GM19467 (cell line): ENCODE data around the gene VWA1.
A peak's percentile ranks its signal among the peaks of the same experiment; 100 is the strongest.
"Not testable (repeated sequence)": the region's sequence is repeated elsewhere in the genome, so short reads cannot be mapped to it uniquely, and the experiment has no call there.

Experiments used
- ATAC-seq: cut with Tn5 transposase; IDR thresholded peaks from one replicate; pipeline ENCODE4 v1.9.1; 2021; ENCODE audit warnings: mild to moderate bottlenecking, moderate library complexity; ENCODE audit not compliant: unreplicated experiment

The VWA1 gene

DNA sequence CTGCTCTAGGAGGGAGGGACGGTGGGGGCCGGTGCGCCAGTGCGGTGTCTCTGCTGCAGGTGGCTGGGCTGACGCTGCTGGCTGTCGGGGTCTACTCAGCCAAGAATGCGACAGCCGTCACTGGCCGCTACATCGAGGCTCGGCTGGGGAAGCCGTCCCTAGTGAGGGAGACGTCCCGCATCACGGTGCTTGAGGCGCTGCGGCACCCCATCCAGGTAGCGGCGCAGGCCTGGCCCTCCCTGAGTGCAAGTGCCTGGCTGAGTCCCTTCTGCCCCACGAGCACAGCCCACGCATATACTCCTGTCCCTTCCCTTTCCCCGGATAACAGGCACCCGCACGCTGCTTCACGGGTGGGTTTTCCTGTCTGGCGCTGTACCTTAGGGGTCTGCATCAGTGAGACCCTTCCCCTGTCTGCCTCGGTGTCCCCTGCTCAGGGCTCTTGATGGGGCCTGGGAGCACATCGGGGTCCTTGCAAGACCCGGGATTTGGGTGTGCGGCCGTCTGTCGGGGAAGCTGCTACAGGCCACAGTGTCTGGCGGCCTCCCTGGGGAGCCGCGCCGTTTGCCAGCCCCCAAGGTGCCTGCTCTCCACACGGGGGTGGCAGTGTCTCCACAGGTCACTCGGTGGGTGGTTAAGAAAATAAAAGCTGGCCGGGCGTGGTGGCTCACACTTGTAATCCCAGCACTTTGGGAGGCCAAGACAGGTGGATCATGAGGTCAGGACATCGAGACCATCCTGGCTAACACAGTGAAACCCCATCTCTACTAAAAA is 19.0 kb downstream of the VWA1 start:
- not testable (repeated sequence) for ATAC-seq

DNA sequence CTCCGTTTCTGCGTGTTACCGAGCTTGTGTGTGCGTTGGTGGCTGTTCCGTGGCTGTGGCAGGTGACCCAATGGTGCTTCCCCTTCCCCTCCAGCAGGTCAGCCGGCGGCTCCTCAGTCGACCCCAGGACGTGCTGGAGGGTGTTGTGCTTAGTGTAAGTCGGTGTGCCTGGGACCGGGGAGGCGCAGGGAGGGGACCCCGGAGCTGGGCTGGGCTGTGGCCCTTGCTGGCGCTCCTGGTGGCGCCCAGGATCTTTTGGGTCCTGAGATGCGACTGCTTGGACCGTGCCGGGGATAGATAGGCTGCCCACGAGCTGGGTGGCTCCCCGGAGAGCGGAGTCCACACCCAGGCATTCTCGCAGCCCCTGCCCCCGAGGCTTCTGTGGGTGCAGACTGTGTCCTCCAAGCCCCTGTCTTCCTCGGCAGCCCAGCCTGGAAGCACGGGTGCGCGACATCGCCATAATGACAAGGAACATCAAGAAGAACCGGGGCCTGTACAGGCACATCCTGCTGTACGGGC is 19.9 kb downstream of the VWA1 start:
- no peak for ATAC-seq

DNA sequence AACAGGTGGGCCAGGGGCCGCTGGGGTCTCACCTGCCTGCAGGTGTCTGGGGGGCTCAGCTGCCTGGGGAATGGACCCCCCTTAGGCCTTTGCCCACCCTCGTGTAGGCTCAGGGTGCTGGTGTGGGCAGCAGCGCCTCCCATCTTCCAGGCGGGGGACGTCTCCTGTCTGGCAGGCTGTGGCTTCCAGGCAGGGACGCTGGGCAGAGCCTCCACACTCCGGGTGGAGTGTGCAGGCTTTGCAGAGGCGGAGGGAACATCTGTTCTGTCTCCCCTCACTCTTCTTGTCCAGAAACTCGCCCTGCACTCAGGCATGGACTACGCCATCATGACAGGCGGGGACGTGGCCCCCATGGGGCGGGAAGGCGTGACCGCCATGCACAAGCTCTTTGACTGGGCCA is 20.4 kb downstream of the VWA1 start:
- not testable (repeated sequence) for ATAC-seq

DNA sequence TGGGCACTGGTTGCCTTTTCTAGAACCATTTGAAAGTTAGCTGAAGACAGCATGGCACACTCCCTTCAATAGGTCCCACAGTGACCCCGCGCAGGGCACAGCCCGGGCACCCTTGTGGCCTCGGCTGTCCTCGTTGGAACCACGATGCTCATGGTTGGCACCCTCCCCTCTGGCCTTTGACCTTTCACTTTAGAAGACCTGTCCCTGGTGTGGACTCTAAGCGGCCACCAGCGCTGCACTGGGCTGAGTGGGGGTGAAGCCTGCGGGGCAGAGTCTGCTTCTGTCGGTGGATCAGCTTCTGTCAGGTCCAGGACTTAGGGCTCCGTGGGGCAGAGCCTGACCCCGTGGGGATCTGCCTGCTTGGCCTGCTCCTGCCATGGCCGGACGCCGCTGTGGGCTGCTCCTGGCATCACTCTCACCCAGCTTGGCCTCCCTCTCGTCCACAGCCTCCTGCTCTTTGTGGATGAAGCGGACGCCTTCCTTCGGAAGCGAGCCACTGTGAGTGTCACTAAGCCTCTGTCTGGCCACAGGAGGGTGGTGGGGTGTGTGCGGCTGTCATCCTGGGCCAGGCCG is 21.3 kb downstream of the VWA1 start:
- not testable (repeated sequence) for ATAC-seq

DNA sequence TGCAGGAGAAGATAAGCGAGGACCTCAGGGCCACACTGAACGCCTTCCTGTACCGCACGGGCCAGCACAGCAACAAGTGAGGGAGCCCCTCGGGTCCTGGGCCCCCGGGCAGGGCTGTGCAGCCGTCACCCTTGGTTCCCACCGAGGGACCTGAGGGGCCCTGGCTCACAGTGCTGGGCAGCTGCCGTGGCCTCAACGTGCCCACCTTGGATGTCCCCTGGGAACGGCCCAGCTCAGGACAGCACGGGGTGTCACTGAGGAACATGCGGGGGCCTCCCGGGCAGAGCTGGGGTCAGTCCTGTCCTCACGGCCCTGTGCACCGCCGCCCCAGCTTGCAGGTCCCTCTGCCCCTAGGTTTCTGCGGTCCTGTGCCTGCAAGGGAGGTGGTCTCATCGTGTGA is 23.7 kb downstream of the VWA1 start:
- ATAC-seq: not testable (repeated sequence)

DNA sequence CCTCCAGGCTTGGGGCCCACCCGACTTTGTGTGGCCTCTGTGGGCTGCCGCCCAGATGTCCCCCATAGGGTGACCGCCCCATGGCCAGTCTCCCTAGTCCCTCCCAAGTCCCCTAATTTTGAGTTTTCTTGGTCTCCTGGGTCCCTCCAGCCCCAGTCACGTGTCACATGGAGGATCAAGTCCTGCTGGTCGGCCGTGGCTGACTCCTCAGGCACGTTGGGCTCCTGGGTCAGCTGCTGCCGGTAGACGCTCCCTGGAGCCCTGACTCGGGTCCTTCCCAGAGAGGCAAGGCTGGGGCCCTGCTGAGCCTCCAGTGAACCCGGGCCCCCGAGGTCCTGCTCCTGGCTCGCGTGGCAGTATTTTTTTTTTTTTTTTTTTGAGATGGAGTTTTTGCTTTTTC is 24.2 kb downstream of the VWA1 start:
- not testable (repeated sequence) for ATAC-seq

DNA sequence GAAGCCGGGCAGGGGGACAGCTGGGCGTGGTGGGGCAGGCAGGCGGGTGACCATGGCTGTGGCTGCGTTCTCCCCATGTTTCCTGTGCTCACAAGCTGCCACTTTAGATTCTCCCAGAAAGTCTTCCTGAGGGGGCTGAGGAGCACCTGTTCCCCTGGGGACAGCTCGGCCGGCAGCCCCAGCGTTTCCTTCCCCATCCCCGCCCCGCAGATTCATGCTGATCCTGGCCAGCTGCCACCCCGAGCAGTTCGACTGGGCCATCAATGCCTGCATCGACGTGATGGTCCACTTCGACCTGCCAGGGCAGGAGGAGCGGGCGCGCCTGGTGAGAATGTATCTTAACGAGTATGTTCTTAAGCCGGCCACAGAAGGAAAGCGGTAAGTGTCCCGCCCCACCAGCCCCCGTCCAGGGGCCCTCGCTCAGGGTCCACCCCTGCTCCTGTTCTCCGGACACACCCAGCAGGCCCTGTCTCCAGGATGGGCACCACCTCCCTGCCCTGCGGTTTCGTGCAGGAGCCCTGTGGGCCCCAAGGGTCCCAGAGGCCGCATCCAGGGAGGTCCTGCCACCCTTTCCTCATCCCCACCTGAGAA is 25.1 kb downstream of the VWA1 start:
- ATAC-seq: no peak

DNA sequence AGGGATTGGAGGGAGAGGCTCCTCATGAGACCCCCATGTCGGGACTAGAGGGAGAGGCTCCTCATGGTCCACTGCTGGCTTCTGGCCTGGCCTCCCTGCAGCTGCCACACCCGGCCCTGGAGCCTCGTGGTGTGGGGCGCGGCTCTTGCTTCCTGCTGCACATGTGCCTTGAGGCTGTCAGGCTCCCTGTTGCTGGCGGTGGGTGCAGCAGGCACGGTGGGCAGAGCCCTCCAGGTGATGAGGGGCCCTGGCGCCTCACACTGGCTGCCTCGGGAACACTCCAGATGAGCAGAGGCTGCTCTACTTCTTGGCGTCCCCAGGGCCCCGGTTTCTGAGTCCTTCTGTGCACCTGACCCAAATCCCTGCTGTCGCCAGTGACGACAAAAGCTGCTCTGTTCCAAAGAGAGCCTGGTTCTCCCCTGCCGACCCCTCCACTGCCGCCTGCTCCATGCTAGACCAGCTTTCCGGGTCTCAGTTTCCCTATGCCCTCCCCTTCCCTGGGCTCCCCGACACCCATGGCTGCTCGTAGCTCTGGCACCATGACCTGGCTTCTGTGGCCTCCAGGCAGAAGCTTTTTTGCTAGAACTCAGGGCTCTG is 26.3 kb downstream of the VWA1 start:
- no peak for ATAC-seq

DNA sequence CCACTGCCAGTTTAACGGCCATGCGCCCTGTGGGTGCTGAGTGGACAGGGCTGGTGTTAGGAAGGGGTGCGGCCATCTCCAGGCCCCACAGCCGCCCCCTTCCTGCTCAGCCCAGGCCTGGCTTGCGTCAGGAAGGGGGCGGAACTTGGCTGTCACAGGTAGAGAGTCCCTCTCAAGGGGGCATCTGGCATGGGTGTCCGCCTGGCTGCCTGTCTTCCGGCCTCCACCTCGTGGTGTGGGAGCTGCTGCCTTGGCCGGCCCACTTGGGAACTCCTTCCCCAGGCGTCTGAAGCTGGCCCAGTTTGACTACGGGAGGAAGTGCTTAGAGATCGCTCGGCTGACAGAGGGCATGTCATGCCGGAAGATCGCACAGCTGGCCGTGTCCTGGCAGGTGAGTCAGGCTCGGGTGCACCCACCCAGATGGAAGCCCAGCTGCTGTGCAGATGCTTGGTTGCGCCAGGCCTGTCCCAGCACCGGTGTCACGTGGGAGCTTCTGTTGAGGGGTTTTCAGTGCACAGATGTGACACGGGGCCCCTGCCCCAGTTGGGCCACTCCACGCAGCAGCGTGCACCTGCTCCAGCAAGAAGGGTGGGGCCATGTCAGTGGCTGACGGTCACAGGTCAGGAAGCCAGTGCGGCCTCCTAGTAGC is 27.0 kb downstream of the VWA1 start:
- ATAC-seq: no peak

DNA sequence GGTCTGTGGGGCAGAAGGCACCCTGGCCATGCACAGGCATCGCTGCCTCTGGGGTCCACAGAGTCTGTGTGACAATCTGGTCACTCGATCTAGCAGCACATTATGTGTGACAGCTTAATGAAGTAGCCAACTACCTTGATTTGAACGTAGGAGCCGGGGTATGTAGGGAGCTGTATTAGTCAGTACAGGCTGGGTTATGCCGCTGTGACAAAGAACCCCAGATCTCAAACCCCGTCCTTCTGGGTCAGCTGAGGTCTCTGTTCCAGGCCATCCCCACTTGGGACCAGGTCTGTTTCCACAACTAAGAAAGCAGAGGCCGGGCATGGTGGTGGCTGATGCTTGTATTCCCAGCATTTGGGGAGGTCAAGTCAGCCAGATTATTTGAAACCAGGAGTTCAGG is 27.8 kb downstream of the VWA1 start:
- ATAC-seq: no peak

DNA sequence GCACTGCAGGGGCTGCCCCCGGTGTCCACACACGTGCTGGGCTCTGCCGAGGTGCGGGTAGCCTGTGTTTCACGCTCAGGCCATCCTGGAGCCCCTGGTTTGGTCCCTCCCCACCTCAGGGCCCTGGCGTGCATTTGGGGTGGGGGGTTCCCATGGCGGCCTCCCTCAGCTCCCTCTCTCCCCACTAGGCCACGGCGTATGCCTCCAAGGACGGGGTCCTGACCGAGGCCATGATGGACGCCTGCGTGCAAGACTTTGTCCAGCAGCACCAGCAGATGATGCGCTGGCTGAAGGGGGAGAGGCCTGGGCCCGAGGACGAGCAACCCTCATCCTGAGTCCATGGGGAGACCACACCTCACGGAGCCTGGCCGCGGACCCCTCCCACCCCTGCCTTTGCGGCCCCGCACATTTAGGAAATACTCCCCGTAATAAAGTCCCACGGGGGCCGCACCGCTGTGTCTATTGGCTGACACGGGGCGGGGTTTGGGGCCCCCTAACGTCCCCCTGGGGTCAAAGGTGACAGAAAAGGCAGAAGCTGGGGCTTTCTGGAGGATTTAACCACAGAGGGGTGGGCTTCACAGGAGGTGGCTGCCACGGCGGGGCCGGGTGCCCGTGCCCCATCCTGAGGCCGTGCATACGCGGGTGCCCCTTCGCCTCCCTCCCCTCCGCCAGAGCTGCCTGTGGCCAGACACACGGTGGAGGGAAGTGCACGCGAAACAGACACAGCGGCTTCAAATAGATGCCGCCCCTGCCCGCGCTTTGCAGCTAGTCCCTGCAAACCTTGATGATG is 32.9 kb downstream of the VWA1 start:
- ATAC-seq: not testable (repeated sequence)

DNA sequence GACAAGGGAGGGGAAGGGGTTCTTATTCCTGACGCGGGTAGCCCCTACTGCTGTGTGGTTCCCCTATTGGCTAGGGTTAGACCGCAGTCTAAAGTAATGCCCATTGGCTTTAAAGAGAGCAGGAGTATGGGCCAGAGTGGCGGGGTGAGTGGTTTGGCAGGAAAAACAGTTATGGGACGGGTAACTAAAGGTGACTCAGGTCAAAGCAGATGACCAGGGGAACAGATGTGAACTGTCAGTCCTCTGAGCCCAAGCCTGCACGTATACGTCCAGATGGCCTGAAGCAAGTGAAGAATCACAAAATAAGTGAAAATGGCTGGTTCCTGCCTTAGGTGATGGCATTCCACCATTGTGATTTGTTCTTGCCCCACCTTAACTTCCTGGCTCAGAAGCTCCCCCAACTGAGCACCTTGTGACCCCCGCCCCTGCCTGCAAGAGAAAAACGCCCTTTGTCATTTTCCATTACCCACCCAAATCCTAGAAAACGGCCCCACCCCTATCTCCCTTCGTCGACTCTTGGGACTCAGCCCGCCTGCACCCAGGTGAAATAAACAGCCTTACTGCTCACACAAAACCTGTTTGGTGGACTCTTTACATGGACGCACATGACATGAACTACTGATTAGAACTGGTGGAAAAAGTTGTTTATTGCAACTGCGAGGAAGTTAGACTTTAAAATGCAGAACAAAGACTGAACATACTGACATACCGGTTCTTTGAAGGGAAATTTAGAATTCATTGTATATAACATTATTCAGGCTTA is 35.3 kb downstream of the VWA1 start:
- no peak for ATAC-seq

DNA sequence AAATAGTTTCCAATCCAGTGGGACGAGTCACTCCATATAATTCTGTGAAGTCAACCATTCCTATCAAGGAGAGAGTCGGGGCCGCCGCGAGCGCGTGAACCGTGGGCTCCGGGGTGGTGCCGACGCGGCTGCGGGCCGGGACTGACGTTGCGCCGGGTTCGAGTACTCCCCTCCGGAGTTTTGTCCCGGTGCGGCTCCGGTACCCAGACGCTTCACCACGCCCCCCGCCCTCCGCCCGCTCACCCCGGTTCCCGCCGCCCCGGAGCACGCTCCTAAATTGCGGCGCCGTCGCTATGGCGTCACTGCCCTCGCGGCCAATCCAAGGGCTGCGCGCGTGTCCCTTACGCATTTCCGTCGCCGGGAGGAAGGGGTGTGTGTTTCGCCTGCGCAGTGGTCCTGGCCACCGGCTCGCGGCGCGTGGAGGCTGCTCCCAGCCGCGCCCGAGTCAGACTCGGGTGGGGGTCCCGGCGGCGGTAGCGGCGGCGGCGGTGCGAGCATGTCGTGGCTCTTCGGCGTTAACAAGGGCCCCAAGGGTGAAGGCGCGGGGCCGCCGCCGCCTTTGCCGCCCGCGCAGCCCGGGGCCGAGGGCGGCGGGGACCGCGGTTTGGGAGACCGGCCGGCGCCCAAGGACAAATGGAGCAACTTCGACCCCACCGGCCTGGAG is 36.0 kb downstream of the VWA1 start, which contains the start of gene ATAD3B:
ATAD3B (plus strand) TSS at position 377 of the 664 bp plus-strand sequence; CDS start at position 497, 120 bp downstream.
- ATAC-seq: peak; percentile 76

DNA sequence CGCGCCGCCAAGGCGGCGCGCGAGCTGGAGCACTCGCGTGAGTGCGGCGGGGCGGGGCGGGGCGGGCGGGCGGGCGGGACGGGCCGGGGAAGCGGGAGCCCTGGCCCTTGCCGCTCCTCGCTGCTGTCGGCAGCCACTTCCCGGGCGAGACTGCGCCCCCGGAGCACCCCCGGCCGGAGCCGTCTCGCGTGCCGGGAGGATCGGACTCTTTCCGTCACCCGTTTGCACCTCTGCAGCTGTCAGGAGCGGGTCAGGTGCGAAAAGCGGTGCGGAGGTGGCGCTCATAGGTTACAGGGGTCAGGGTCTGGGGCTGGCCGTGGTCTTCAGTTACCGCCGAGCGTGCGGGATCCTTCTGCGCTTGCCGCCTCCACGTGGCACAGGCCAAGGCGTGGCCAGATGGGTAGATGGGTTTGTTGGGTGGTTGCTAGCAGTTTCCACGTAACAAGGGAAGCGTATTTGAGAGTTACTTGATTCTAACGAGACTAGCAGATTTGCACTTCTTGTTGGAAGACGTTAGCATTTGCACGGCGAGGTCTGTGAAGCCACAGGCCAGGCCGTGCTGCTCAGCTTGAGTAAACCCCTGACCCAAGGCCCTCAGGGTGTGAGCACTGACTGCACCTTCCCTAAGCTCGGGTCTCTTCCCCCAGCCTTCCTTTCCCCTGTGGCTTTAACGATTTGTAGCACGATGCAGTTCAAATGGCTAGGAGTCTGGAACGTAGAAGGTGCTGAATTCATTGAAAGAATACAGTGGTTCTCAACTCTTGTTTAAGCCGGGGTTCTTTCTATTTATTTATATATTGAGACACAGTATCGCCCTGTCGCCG is 36.8 kb downstream of the VWA1 start:
- ATAC-seq: not testable (repeated sequence)

DNA sequence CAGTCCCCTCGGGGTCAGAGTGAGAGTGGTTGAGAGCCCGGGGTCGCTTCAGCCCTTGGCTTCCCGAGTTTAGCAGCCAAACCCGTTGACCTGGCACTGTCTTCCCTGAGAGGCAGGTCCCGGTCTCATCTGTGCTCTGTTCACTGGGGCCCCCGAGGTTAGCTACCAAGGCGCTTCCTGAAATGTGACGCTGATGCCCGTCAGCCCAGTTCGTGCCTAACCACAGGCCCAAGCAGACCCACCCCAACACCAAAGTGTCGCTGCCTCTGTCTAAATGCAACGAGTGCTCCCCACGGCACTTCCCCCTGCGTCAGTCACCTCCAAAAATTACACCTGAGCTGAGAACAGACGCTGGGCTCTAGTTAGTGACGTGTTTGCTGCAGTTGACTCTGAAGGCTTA is 40.5 kb downstream of the VWA1 start:
- ATAC-seq: not testable (repeated sequence)

DNA sequence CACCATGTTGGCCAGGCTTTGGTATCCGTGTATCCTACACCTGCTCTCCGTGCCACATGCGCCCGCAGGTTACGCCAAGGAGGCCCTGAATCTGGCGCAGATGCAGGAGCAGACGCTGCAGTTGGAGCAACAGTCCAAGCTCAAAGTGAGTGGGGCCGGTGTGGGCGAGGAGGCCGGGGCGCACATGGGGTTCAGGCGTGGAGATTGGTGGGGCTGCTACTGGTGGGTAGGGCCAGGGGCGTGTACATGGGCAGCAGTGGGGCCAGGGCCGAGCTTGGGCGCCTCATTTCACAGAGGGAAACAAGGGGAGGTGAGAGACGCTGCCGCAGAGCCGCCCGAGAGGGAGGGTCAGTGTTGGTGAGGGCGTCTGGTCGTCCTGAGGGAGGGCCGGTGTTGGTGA is 41.7 kb downstream of the VWA1 start:
- no peak for ATAC-seq

DNA sequence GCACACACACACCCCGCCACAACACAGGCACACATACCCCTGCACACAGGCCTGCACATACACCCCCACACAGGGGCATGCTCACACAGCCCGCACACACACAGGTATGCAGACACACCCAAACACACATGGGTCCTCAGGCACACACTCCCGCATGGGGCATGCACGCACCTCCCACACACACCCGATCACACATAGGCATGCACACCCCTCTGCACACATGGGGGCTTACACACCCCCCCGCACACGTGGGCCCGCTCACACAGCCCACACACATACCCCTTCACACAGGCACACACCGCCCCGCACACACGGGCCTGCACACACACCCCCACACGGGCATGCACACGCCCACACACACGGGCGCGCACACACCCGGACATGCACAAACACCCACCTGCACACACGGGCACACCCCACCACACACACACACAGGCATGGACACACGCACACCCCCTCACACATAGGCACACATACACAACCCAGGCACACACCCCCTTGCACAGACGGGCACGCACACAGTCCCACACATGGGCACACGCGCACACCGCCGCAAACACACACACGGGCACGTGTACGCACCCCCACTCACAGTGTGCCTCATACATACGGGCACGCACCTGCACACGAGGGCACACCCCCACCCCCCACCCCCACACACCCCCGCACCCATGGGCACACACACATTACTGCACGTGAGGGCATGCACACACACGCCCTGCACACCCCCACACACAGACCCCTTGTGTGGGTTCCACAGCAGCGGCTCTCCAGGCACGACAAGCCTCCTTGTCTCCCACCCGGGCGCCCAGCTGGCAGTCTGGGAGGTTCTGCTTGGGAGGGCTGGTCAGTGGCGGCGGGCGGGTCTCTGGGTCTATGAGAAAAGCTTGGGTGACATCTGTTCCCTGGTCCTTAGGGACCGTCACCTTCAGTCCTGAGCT is 44.3 kb downstream of the VWA1 start:
- no peak for ATAC-seq
